Vagina (tissue), 2 donors: ENCODE results near the gene KDM1B. TPM values are rescaled to one million over a fixed set of nuclear protein-coding genes. Genes with fewer than 3 reads are reported as not detected.

Experiments used
- DNase-seq, 2 donors: peaks; one replicate each; pipeline ENCODE4 v3.0.0-alpha.2; 2017; ENCODE audit errors: extremely low spot score in 2 of 2
- H3K27ac ChIP-seq: fragments of 200-600 bp; sonication (generic); one replicate; pipeline ENCODE4 v1.5.1; 2019
- H3K27me3 ChIP-seq: fragments of 200-600 bp; sonication (generic); one replicate; pipeline ENCODE4 v1.5.1; 2019
- H3K36me3 ChIP-seq, 2 donors: fragments of 200-600 bp; sonication (generic); one replicate each; pipeline ENCODE4 v1.5.1; 2017 to 2019
- H3K4me1 ChIP-seq: fragments of 200-600 bp; sonication (generic); one replicate; pipeline ENCODE4 v1.5.1; 2019
- H3K4me3 ChIP-seq, 2 donors: fragments of 200-600 bp; sonication (generic); 1 replicate in 1 of 2; 2 replicates in 1 of 2; pipeline ENCODE4 v1.5.1; 2016 to 2019
- H3K9me3 ChIP-seq: fragments of 200-600 bp; sonication (generic); one replicate; pipeline ENCODE4 v1.5.1; 2019
- CTCF ChIP-seq, 3 experiments: fragments of 450-650 bp in 2 of 3; fragments of 200-600 bp in 1 of 3; sonication (generic) in 1 of 3; IDR thresholded peaks; one replicate each; pipeline ENCODE4 v1.5.1; 2017 to 2019; ENCODE audit warnings: antibody characterized with exemption in 3 of 3, mild to moderate bottlenecking in 2 of 3, moderate library complexity in 2 of 3
- POLR2A ChIP-seq, 2 donors: fragments of 450-650 bp; IDR thresholded peaks; one replicate each; pipeline ENCODE4 v1.6.1; 2017; ENCODE audit warnings: antibody characterized with exemption in 2 of 2, mild to moderate bottlenecking in 2 of 2, moderate library complexity in 2 of 2
- POLR2AphosphoS5 ChIP-seq, 2 donors: sonication (generic); formaldehyde crosslinking; IDR thresholded peaks; one replicate each; pipeline ENCODE4 v1.9.0; 2017; ENCODE audit warnings: antibody characterized with exemption in 2 of 2, mild to moderate bottlenecking in 2 of 2, low read depth in 1 of 2; ENCODE audit not compliant: insufficient read depth in 1 of 2
- intact Hi-C: fragments of 100-400 bp; cut with DNase I; formaldehyde crosslinking; loops from one replicate; pipeline ENCODE4 v1.15.1; 2023
- total RNA-seq: library from RNA; depleted of rRNA; stranded (reverse); fragments of >200 nt; gene quantifications from one replicate; pipeline ENCODE4 v1.2.3, GENCODE V29; 2016

KDM1B gene
- total RNA-seq, 1 donor from 2014 or later: 20.6 TPM

- no peak for DNase-seq
- Histone ChIP-seq H3K27me3 (no peaks in the 10 kb centered on the region), H3K4me1 (no peaks in the 10 kb centered on the region), H3K36me3 (peaks cover 0 to 25% of the 10 kb centered on the region in 2 donors), H3K9me3 (no peaks in the 10 kb centered on the region), H3K4me3 (no peak overlapping the region), H3K27ac (no peak overlapping the region)
- intact Hi-C loops: no loop called here
- TF ChIP-seq CTCF (IDR thresholded peaks at IDR 0.05) (no peak), POLR2A (IDR thresholded peaks at IDR 0.05) (no peak), POLR2AphosphoS5 (IDR thresholded peaks at IDR 0.05; ENCODE audit: insufficient read depth in 1 of 2, low read depth in 1 of 2) (no peak)
Measured at GRCh38 chr6:18203786-18204185, 48.6 kb downstream of the KDM1B start.

GRCh38 chr6:18204691-18205090 is 49.5 kb downstream of the KDM1B start:
- no peaks in the 10 kb centered on the region for H3K4me1 ChIP-seq
- intact Hi-C loops: no loop called here
- H3K27ac ChIP-seq: no peak overlapping the region
- no peak overlapping the region for H3K4me3 ChIP-seq
- no peaks in the 10 kb centered on the region for H3K9me3 ChIP-seq
- no peak for DNase-seq
- TF ChIP-seq CTCF (IDR thresholded peaks at IDR 0.05): no peak
- no peak for TF ChIP-seq POLR2AphosphoS5 (IDR thresholded peaks at IDR 0.05; ENCODE audit: insufficient read depth in 1 of 2, low read depth in 1 of 2)
- TF ChIP-seq POLR2A (IDR thresholded peaks at IDR 0.05): no peak
- H3K27me3 ChIP-seq: no peaks in the 10 kb centered on the region
- peaks cover 0 to 25% of the 10 kb centered on the region in 2 donors for H3K36me3 ChIP-seq

GRCh38 chr6:18206591-18206990 is 51.4 kb downstream of the KDM1B start:
- no peak overlapping the region for H3K4me3 ChIP-seq
- no peak for DNase-seq
- H3K36me3 ChIP-seq: peaks cover 0 to 15% of the 10 kb centered on the region in 2 donors
- no peak overlapping the region for H3K27ac ChIP-seq
- H3K9me3 ChIP-seq: no peaks in the 10 kb centered on the region
- H3K4me1 ChIP-seq: no peaks in the 10 kb centered on the region
- intact Hi-C loops: no loop called here
- TF ChIP-seq POLR2AphosphoS5 (IDR thresholded peaks at IDR 0.05; ENCODE audit: insufficient read depth in 1 of 2, low read depth in 1 of 2) (no peak), POLR2A (IDR thresholded peaks at IDR 0.05) (no peak), CTCF (IDR thresholded peaks at IDR 0.05) (no peak)
- no peaks in the 10 kb centered on the region for H3K27me3 ChIP-seq

- Histone ChIP-seq H3K36me3 (peaks cover 0 to 15% of the 10 kb centered on the region in 2 donors), H3K27ac (no peak overlapping the region)
Measured at GRCh38 chr6:18207438-18207837, 52.2 kb downstream of the KDM1B start.

More at GRCh38 chr6:18207438-18207837, 52.2 kb downstream of the KDM1B start:
- no peaks in the 10 kb centered on the region for H3K9me3 ChIP-seq
- intact Hi-C loops: no loop called here
- no peaks in the 10 kb centered on the region for H3K4me1 ChIP-seq
- TF ChIP-seq CTCF (IDR thresholded peaks at IDR 0.05) (no peak), POLR2A (IDR thresholded peaks at IDR 0.05) (no peak), POLR2AphosphoS5 (IDR thresholded peaks at IDR 0.05; ENCODE audit: insufficient read depth in 1 of 2, low read depth in 1 of 2) (no peak)
- H3K27me3 ChIP-seq: no peaks in the 10 kb centered on the region
- H3K4me3 ChIP-seq: no peak overlapping the region
- no peak for DNase-seq
